ENCODE results near the gene SACM1L.
"Not testable (repeated sequence)": the region's sequence is repeated elsewhere in the genome, so short reads cannot be mapped to it uniquely, and the experiment has no call there.

Gene SACM1L

GRCh38 chr3:45693941-45694521, 4.8 kb downstream of the SACM1L start:
- DNase-seq (ENCODE audit: low read depth in 3 of 3): no peak

GRCh38 chr3:45695166-45695565, 6.0 kb downstream of the SACM1L start:
- DNase-seq (ENCODE audit: low read depth in 3 of 3): not testable (repeated sequence)

- no peak for DNase-seq (ENCODE audit: low read depth in 3 of 3)
These were observed 11.4 kb downstream of the SACM1L start for GRCh38 chr3:45700570-45701073.

GRCh38 chr3:45701172-45701867, 12.1 kb downstream of the SACM1L start:
- DNase-seq (ENCODE audit: low read depth in 3 of 3): no peak

GRCh38 chr3:45704301-45704943, 15.2 kb downstream of the SACM1L start:
- DNase-seq (ENCODE audit: low read depth in 3 of 3): no peak

- no peak for DNase-seq (ENCODE audit: low read depth in 3 of 3)
These were observed 16.9 kb downstream of the SACM1L start for GRCh38 chr3:45705839-45706808.

- no peak for DNase-seq (ENCODE audit: low read depth in 3 of 3)
These were observed 22.7 kb downstream of the SACM1L start for GRCh38 chr3:45711931-45712330.

- DNase-seq (ENCODE audit: low read depth in 3 of 3): no peak
These were observed 23.4 kb downstream of the SACM1L start for GRCh38 chr3:45712434-45713110.

GRCh38 chr3:45715945-45716344, 26.7 kb downstream of the SACM1L start:
- no peak for DNase-seq (ENCODE audit: low read depth in 3 of 3)

- no peak for DNase-seq (ENCODE audit: low read depth in 3 of 3)
These were observed 27.7 kb downstream of the SACM1L start for GRCh38 chr3:45716790-45717336.

GRCh38 chr3:45719655-45720487, 30.7 kb downstream of the SACM1L start:
- DNase-seq (ENCODE audit: low read depth in 3 of 3): no peak

- DNase-seq (ENCODE audit: low read depth in 3 of 3): no peak
These were observed 35.7 kb downstream of the SACM1L start for GRCh38 chr3:45724911-45725310.

- DNase-seq (ENCODE audit: low read depth in 3 of 3): no peak
These were observed 40.4 kb downstream of the SACM1L start for GRCh38 chr3:45729614-45730013.

GRCh38 chr3:45730409-45731154, 41.4 kb downstream of the SACM1L start:
- no peak for DNase-seq (ENCODE audit: low read depth in 3 of 3)

- DNase-seq (ENCODE audit: low read depth in 3 of 3): no peak
These were observed 47.5 kb downstream of the SACM1L start for GRCh38 chr3:45736707-45737106.

- DNase-seq (ENCODE audit: low read depth in 3 of 3): no peak
These were observed 48.0 kb downstream of the SACM1L start for GRCh38 chr3:45737234-45737633.

GRCh38 chr3:45739991-45740390, 50.8 kb downstream of the SACM1L start:
- DNase-seq (ENCODE audit: low read depth in 3 of 3): no peak

GRCh38 chr3:45741247-45741646, 52.1 kb downstream of the SACM1L start:
- DNase-seq (ENCODE audit: low read depth in 3 of 3): no peak

GRCh38 chr3:45741742-45742460, 52.7 kb downstream of the SACM1L start:
- no peak for DNase-seq (ENCODE audit: low read depth in 3 of 3)

Data from stimulated activated CD4-positive, alpha-beta T cell treated with anti-CD3 and anti-CD28 coated beads, TNF-alpha, amount 100 ng/mL, for 24 hours (primary cell).